ENCODE data around the gene PARP9. TPM values are rescaled to one million over a fixed set of nuclear protein-coding genes. Genes with fewer than 3 reads are reported as not detected.

PARP9 gene
- total and polyA plus RNA-seq, 2 of the 8 experiments (the other 6 are each of a cell fraction or from before 2014, with no cell fraction given) = 3.7 to 4.5 TPM

DNA sequence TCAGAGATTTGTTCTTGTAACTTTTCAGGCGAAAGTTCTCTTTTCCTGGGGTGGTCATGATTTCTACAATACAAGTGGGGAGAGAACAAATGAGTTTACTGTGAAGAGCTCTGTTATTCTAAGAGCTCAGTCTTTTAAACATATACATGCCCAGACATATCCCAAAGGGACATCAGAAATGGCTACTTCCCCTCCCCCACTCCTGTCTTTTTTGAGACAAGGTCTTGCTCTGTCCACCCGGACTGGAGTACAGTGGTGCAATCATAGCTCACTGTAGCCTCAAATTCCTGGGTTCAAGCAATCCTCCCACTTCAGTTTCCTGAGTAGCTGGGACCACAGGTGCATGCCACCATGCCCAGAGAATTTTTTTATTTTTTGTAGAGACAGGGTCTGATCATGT is 67.6 kb downstream of the PARP9 start:
- Histone ChIP-seq H3K4me1 (replicated peaks in 1 of 4; ENCODE audit: control insufficient read depth in 3 of 4, insufficient read depth in 4 of 4, low read length in 3 of 4) (peaks cover 0 to 6% (median 2%) of the 10 kb centered on the region in 4 experiments; a peak in 3 of 7 replicates), H4K8ac (ENCODE audit: extremely low read depth, insufficient read depth, low read length) (no peak overlapping the region), H4K20me1 (replicated peaks in 1 of 2; ENCODE audit: control insufficient read depth in 1 of 2, insufficient read depth in 2 of 2, low read length in 2 of 2) (peaks cover 0 to 6% of the 10 kb centered on the region in 2 experiments), H3K4me2 (ENCODE audit: insufficient read depth in 1 of 2, low read depth in 2 of 2, low read length in 2 of 2) (peak overlapping the region; percentile 8 to 31; a peak in 2 of 4 replicates), H3K14ac (ENCODE audit: insufficient read length) (no peak overlapping the region), H3K18ac (ENCODE audit: extremely low read depth, low read length) (no peak overlapping the region), H4K5ac (ENCODE audit: insufficient read length, low read depth, low read length) (no peak overlapping the region), H2BK12ac (ENCODE audit: low read depth, low read length) (no peak overlapping the region; the same call in 1 of the 2 replicates), H3K79me2 (ENCODE audit: control insufficient read depth in 1 of 2, insufficient read depth in 2 of 2, low read length in 2 of 2) (peaks cover 0 to 40% of the 10 kb centered on the region in 2 experiments; a peak in 2 of 4 replicates), H4K91ac (replicated peaks; ENCODE audit: insufficient read length, low read length) (no peak overlapping the region), H2BK5ac (ENCODE audit: low read depth, low read length) (peak overlapping the region; percentile 22; the same call in 1 of the 2 replicates), H3K9ac (replicated peaks in 1 of 4; ENCODE audit: extremely low read depth in 1 of 4, low read depth in 3 of 4, low read length in 3 of 4) (no peak overlapping the region), H3K27me3 (replicated peaks in 1 of 4; ENCODE audit: control insufficient read depth in 3 of 4, extremely low read depth in 1 of 4, insufficient read depth in 3 of 4, low read length in 3 of 4) (no peaks in the 10 kb centered on the region), H3K27ac (ENCODE audit: low read depth, low read length) (0 out of 2 replicates have a peak overlapping the region, but pooled peaks have one; percentile 4), H3K23ac (ENCODE audit: insufficient read length) (no peak overlapping the region), H3K4me3 (ENCODE audit: extremely low read depth in 1 of 4, insufficient read depth in 2 of 4, low read depth in 3 of 4, low read length in 4 of 4) (no peak overlapping the region; a peak in 1 of 8 replicates), H3K79me1 (ENCODE audit: low read depth, low read length) (peaks cover 6% of the 10 kb centered on the region; the same call in 1 of the 2 replicates), H3K56ac (replicated peaks; ENCODE audit: insufficient read length, low read depth, low read length) (no peak overlapping the region), H2AFZ (ENCODE audit: low read length) (no peak overlapping the region), H2BK15ac (ENCODE audit: low read length) (no peak overlapping the region), H3K9me3 (ENCODE audit: insufficient read depth in 2 of 2, low read depth in 1 of 2, low read length in 1 of 2) (no peaks in the 10 kb centered on the region), H2AK5ac (ENCODE audit: low read depth, low read length) (no peak overlapping the region), H3K4ac (replicated peaks; ENCODE audit: insufficient read length, low read depth, low read length) (no peak overlapping the region), H3K23me2 (ENCODE audit: low read depth, low read length) (no peaks in the 10 kb centered on the region; the same call in 1 of the 2 replicates), H2BK20ac (ENCODE audit: low read length) (no peak overlapping the region), H2BK120ac (replicated peaks; ENCODE audit: low read depth, low read length) (no peak overlapping the region), H3K36me3 (ENCODE audit: control insufficient read depth in 2 of 4, insufficient read depth in 4 of 4, low read length in 3 of 4) (peaks cover 0 to 34% (median 1%) of the 10 kb centered on the region in 4 experiments; a peak in 3 of 8 replicates)
- DNase-seq (ENCODE audit: low read depth in 1 of 2, low spot score in 2 of 2) (no peak), FAIRE-seq (no peak)
- WGBS, 2 experiments (ENCODE audit: extremely low coverage in 1 of 2, insufficient coverage in 1 of 2, insufficient read length in 1 of 2, insufficient replicate concordance in 2 of 2, low coverage in 1 of 2, low lambda C conversion rate in 2 of 2, missing lambda C conversion rate in 1 of 2) = 89% methylated on average over 2 of the region's 2 CpGs; no CpG with 5 or more reads in 1 of the 2 experiments
- ChIA-PET CTCF (ENCODE audit: partially characterized antibody) (interaction anchor here (0.6 to 1.1 kb wide), 3 partner anchors 8 to 87 kb away, joined by 3 read pairs; no protein-coding TSS in a partner anchor), POLR2A (ENCODE audit: partially characterized antibody) (interaction anchor here (0.8 to 1.2 kb wide), 3 partner anchors 12 to 27 kb away, joined by 3 to 4 read pairs (median 3); no protein-coding TSS in a partner anchor)
- TF ChIP-seq RXRA (IDR thresholded peaks at IDR 0.05; ENCODE audit: insufficient read depth, low read depth, low read length) = no peak
- TF ChIP-seq SIN3A (conservative IDR thresholded peaks at IDR 0.05 in 1 of 2, IDR thresholded peaks at IDR 0.05 in 1 of 2; ENCODE audit: low read depth in 1 of 2, low read length in 2 of 2) = no peak
- no peak for TF ChIP-seq RBBP5 (IDR thresholded peaks at IDR 0.05; ENCODE audit: borderline replicate concordance, low read depth, low read length)
- TF ChIP-seq TAF7 (optimal IDR thresholded peaks at IDR 0.05; ENCODE audit: borderline replicate concordance, low read depth, low read length) = no peak
- no peak for TF ChIP-seq HDAC2 (IDR thresholded peaks at IDR 0.05; ENCODE audit: borderline replicate concordance in 1 of 2, low read depth in 2 of 2, low read length in 2 of 2)
- no peak for TF ChIP-seq CBX5 (IDR thresholded peaks at IDR 0.05; ENCODE audit: low read depth, low read length)
- no peak for TF ChIP-seq GTF2F1 (IDR thresholded peaks at IDR 0.05; ENCODE audit: borderline replicate concordance, low read depth, low read length)
- TF ChIP-seq RFX5 (IDR thresholded peaks at IDR 0.05; ENCODE audit: borderline replicate concordance, low read depth, low read length) = no peak
- TF ChIP-seq ASH2L (IDR thresholded peaks at IDR 0.05; ENCODE audit: low read length) = no peak
- TF ChIP-seq KDM5A (IDR thresholded peaks at IDR 0.05; ENCODE audit: low read length) = no peak
- TF ChIP-seq BCL11A (IDR thresholded peaks at IDR 0.05; ENCODE audit: low read depth in 2 of 2, low read length in 2 of 2) = no peak
- no peak for TF ChIP-seq POLR2AphosphoS5 (IDR thresholded peaks at IDR 0.05; ENCODE audit: low read depth, low read length)
- no peak for TF ChIP-seq TCF12 (IDR thresholded peaks at IDR 0.05; ENCODE audit: low read depth, low read length)
